Endodermal cell (in vitro differentiated cells): Measurements from ENCODE around the gene GRAMD2B. TPM values are rescaled to one million over a fixed set of nuclear protein-coding genes. Genes with fewer than 3 reads are reported as not detected.

Experiments
- DNase-seq: peaks from one replicate; pipeline ENCODE4 v3.0.0-alpha.2; 2017
- H3K27ac ChIP-seq: 2 replicates; pipeline ENCODE4 v1.5.1; 2013; ENCODE audit warnings: mild to moderate bottlenecking, low read depth, low read length, moderate library complexity
- H3K27me3 ChIP-seq: 2 replicates; pipeline ENCODE4 v1.6.1; 2013; ENCODE audit warnings: mild to moderate bottlenecking, low read length, moderate library complexity; ENCODE audit not compliant: insufficient read depth, control insufficient read depth, poor library complexity, severe bottlenecking
- H3K36me3 ChIP-seq: 2 replicates; pipeline ENCODE4 v1.7.0; 2013; ENCODE audit warnings: mild to moderate bottlenecking, low read length, moderate library complexity; ENCODE audit not compliant: control insufficient read depth, insufficient read depth
- H3K4me1 ChIP-seq: one replicate; pipeline ENCODE4 v1.7.0; 2013; ENCODE audit warnings: low read length; ENCODE audit not compliant: control insufficient read depth, insufficient read depth
- H3K4me3 ChIP-seq: 2 replicates; pipeline ENCODE4 v1.5.1; 2013; ENCODE audit warnings: mild to moderate bottlenecking, low read length, moderate library complexity
- H3K9ac ChIP-seq: 2 replicates; pipeline ENCODE4 v1.6.1; 2013; ENCODE audit warnings: mild to moderate bottlenecking, low read length, moderate library complexity; ENCODE audit not compliant: poor library complexity, severe bottlenecking; ENCODE audit errors: extremely low read depth
- H3K9me3 ChIP-seq: 2 replicates; pipeline ENCODE4 v1.6.1; 2013; ENCODE audit warnings: mild to moderate bottlenecking, low read length, moderate library complexity; ENCODE audit not compliant: control insufficient read depth
- H3K27ac Mint-ChIP-seq: 2 replicates; pipeline ENCODE4 v1.8.0; 2020; ENCODE audit warnings: mixed read lengths
- H3K27me3 Mint-ChIP-seq: 2 replicates; pipeline ENCODE4 v1.8.0; 2021; ENCODE audit warnings: mild to moderate bottlenecking, mixed read lengths; ENCODE audit not compliant: insufficient read depth
- H3K36me3 Mint-ChIP-seq: 2 replicates; pipeline ENCODE4 v1.8.0; 2020; ENCODE audit warnings: low read depth, mixed read lengths
- H3K4me1 Mint-ChIP-seq: 2 replicates; pipeline ENCODE4 v1.8.0; 2020; ENCODE audit warnings: mixed read lengths
- H3K4me3 Mint-ChIP-seq: 2 replicates; pipeline ENCODE4 v1.8.0; 2020; ENCODE audit warnings: mild to moderate bottlenecking, moderate library complexity, mixed read lengths
- H3K9me3 Mint-ChIP-seq: 2 replicates; pipeline ENCODE4 v1.8.0; 2020; ENCODE audit warnings: mild to moderate bottlenecking, mixed read lengths
- CTCF ChIP-seq: fragments of 200-600 bp; sonication (generic); conservative IDR thresholded peaks from 2 replicates; pipeline ENCODE4 v1.5.0; 2021; ENCODE audit warnings: antibody characterized with exemption, mild to moderate bottlenecking
- WGBS, 2 experiments: methylation state at CpG; one replicate each; pipeline versions ENCODE4 v1.1.5 to v1.1.7; 2013; ENCODE audit warnings: missing lambda C conversion rate in 2 of 2, mixed read lengths in 1 of 2; ENCODE audit not compliant: insufficient coverage in 1 of 2, insufficient read length in 1 of 2; 5-methylcytosine and 5-hydroxymethylcytosine counted together
- total RNA-seq, 2 donors: library from RNA; stranded (reverse); fragmentation: NEBNext Ultra II Directional in 1 of 2; extraction: Animal tissue kit (Norgen Biotek cat#: 25700) in 1 of 2; gene quantifications; 2 replicates in 1 of 2; 3 replicates in 1 of 2; pipeline ENCODE4 v1.2.1, GENCODE V29; 2021

The GRAMD2B gene
- total RNA-seq, 2 donors from 2014 or later = 8.4 to 11.1 TPM

GRCh38 chr5:126481243-126481642 is 58.0 kb downstream of the GRAMD2B start:
- no peaks in the 10 kb centered on the region for H3K27me3 Mint-ChIP-seq
- DNase-seq = no peak
- Histone ChIP-seq H3K9ac (no peak overlapping the region), H3K36me3 (peaks cover 26% of the 10 kb centered on the region), H3K9me3 (no peaks in the 10 kb centered on the region), H3K4me3 (no peak overlapping the region), H3K27ac (no peak overlapping the region), H3K27me3 (no peaks in the 10 kb centered on the region), H3K4me1 (no peaks in the 10 kb centered on the region)
- WGBS, 2 experiments = 88 to 100% methylated on average over 1 to 2 of the region's 2 CpGs
- H3K4me1 Mint-ChIP-seq = no peaks in the 10 kb centered on the region
- TF ChIP-seq CTCF = no peak
- H3K36me3 Mint-ChIP-seq = peaks cover 36% of the 10 kb centered on the region
- no peaks in the 10 kb centered on the region for H3K9me3 Mint-ChIP-seq
- no peak overlapping the region for H3K27ac Mint-ChIP-seq
- no peak overlapping the region for H3K4me3 Mint-ChIP-seq

- DNase-seq = no peak
- H3K36me3 Mint-ChIP-seq = peaks cover 47% of the 10 kb centered on the region
- no peak overlapping the region for H3K27ac ChIP-seq
- H3K9me3 ChIP-seq = no peaks in the 10 kb centered on the region
- H3K9ac ChIP-seq = no peak overlapping the region
- H3K4me3 Mint-ChIP-seq = no peak overlapping the region
- H3K36me3 ChIP-seq = peaks cover 40% of the 10 kb centered on the region
- H3K4me1 Mint-ChIP-seq = no peaks in the 10 kb centered on the region
- no peak for TF ChIP-seq CTCF
- H3K4me1 ChIP-seq = no peaks in the 10 kb centered on the region
- H3K9me3 Mint-ChIP-seq = no peaks in the 10 kb centered on the region
- H3K27me3 ChIP-seq = no peaks in the 10 kb centered on the region
- H3K27ac Mint-ChIP-seq = no peak overlapping the region
- H3K27me3 Mint-ChIP-seq = no peaks in the 10 kb centered on the region
- WGBS, 2 experiments = 93% methylated on average over 1 of the region's 1 CpG; no CpG with 5 or more reads in 1 of the 2 experiments
- H3K4me3 ChIP-seq = no peak overlapping the region
These were observed 59.4 kb downstream of the GRAMD2B start for GRCh38 chr5:126482591-126482990.

- H3K4me3 Mint-ChIP-seq = no peak overlapping the region
- H3K9me3 Mint-ChIP-seq = no peaks in the 10 kb centered on the region
- Histone ChIP-seq H3K9me3 (no peaks in the 10 kb centered on the region), H3K4me3 (no peak overlapping the region), H3K9ac (no peak overlapping the region), H3K36me3 (peaks cover 44% of the 10 kb centered on the region), H3K27me3 (no peaks in the 10 kb centered on the region), H3K4me1 (peaks cover 2% of the 10 kb centered on the region), H3K27ac (no peak overlapping the region)
- H3K27ac Mint-ChIP-seq = no peak overlapping the region
- peaks cover 2% of the 10 kb centered on the region for H3K4me1 Mint-ChIP-seq
- no peaks in the 10 kb centered on the region for H3K27me3 Mint-ChIP-seq
- peaks cover 53% of the 10 kb centered on the region for H3K36me3 Mint-ChIP-seq
- 93% methylated on average over 3 of the region's 3 CpGs for WGBS, 2 experiments
- no peak for TF ChIP-seq CTCF
- DNase-seq = no peak
These were observed 59.9 kb downstream of the GRAMD2B start for GRCh38 chr5:126483156-126483555.
